Dedifferentiated amniotic fluid mesenchymal stem cell (primary cell): ENCODE data around the gene NECAB3.

ENCODE experiments used
- DNase-seq: peaks from one replicate; pipeline ENCODE4 v3.0.0-alpha.2; 2016; ENCODE audit errors: extremely low spot score

Gene NECAB3

GRCh38 chr20:33621717-33622400 lies 52.4 kb downstream of the NECAB3 start:
- no peak for DNase-seq

GRCh38 chr20:33612001-33612400 lies 62.2 kb downstream of the NECAB3 start:
- DNase-seq: no peak

GRCh38 chr20:33611106-33611505 lies 63.1 kb downstream of the NECAB3 start:
- no peak for DNase-seq

- no peak for DNase-seq
Observed at GRCh38 chr20:33609504-33609903, 64.7 kb downstream of the NECAB3 start.
